ENCODE measurements around the gene PLEKHB1. TPM values are rescaled to one million over a fixed set of nuclear protein-coding genes. Genes with fewer than 3 reads are reported as not detected.

PLEKHB1 gene
- polyA plus RNA-seq (0.25 and 0.40 TPM in 2 replicates), polyA minus RNA-seq (0.46 and 0.97 TPM in 2 replicates)

- Histone ChIP-seq H3K4me2 (ENCODE audit: low read length) (no peak within 1 kb of the TSS), H3K27ac (ENCODE audit: low read length) (no peak within 1 kb of the TSS)
These were observed at the start of gene PLEKHB1 for GRCh38 chr11:73645972-73646631. TSS of gene PLEKHB1 (plus strand) at chr11:73646581. CDS start at chr11:73646609, 28 bp downstream.

More at GRCh38 chr11:73645972-73646631, at the start of gene PLEKHB1:
- H4K20me1 ChIP-seq (ENCODE audit: insufficient read depth), result no peaks in the 10 kb centered on the region
- no peaks in the 10 kb centered on the region for H3K27me3 ChIP-seq (ENCODE audit: insufficient read depth, low read depth, low read length)
- H3K4me3 ChIP-seq (ENCODE audit: low read length), result no peak within 1 kb of the TSS
- H3F3A ChIP-seq (ENCODE audit: insufficient read depth, low read length, poor library complexity, severe bottlenecking), result no peaks in the 10 kb centered on the region
- H2AFZ ChIP-seq (ENCODE audit: low read depth, low read length), result no peak within 1 kb of the TSS
- H3K9me2 ChIP-seq (ENCODE audit: insufficient read depth, low read length), result no peaks in the 10 kb centered on the region
- H3K9me3 ChIP-seq (ENCODE audit: low read length), result no peaks in the 10 kb centered on the region
- TF ChIP-seq TAF1 (IDR thresholded peaks at IDR 0.05; ENCODE audit: low read depth) (no peak), EZH2 (IDR thresholded peaks at IDR 0.05; ENCODE audit: borderline replicate concordance, insufficient read depth, low read length, poor library complexity, severe bottlenecking) (no peak), SMC3 (conservative IDR thresholded peaks at IDR 0.05; ENCODE audit: poor library complexity) (no peak), MXI1 (conservative IDR thresholded peaks at IDR 0.05; ENCODE audit: poor library complexity, severe bottlenecking) (no peak), REST (IDR thresholded peaks at IDR 0.05; ENCODE audit: borderline replicate concordance) (no peak), EP300 (conservative IDR thresholded peaks at IDR 0.05; ENCODE audit: poor library complexity, severe bottlenecking) (no peak), CTCF (IDR thresholded peaks at IDR 0.05; ENCODE audit: poor library complexity, severe bottlenecking) (no peak), RAD21 (conservative IDR thresholded peaks at IDR 0.05) (no peak), POLR2AphosphoS5 (IDR thresholded peaks at IDR 0.05) (no peak)
- H3K36me3 ChIP-seq (ENCODE audit: insufficient read depth, low read length), result no peaks in the 10 kb centered on the region
- no peak within 1 kb of the TSS for H3K9ac ChIP-seq (ENCODE audit: low read length)
- H3K79me2 ChIP-seq (replicated peaks; ENCODE audit: insufficient read depth, low read length), result no peaks in the 10 kb centered on the region
